Activated CD8-positive, alpha-beta memory T cell treated with anti-CD3 and anti-CD28 coated beads for 24 hours (primary cell): Measurements from ENCODE around the gene ADORA3.
"Not testable (repeated sequence)": the region's sequence is repeated elsewhere in the genome, so short reads cannot be mapped to it uniquely, and the experiment has no call there.

Source experiments
- DNase-seq: peaks from one replicate; pipeline ENCODE4 v3.0.0-alpha.2; 2020

The ADORA3 gene

DNA sequence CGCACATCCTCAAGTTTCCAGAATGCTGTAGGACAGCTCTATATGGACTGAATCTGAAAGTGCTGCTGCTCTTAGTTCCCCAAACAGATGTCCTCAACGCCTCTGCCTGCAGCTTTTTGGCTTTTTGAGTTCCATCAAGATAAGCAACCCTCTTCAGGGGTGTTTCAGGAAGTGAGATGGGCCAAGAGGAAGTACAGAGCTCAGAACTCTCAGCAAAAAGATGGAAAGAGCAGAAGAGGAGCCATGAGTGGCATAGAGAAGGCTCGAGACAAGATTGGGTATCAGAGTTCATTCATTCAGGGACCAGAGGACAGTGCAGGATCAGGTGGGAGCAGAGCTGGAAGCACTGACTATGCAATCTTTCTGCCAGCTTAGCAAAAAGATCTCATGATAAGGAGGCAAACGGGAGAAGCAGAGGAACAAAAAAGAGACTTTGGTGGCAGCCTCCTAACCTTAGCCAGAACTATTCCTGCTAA, at the start of gene ADORA3, which contains the start of gene TMIGD3:
ADORA3 (minus strand) TSS at position 49 of the 476 bp plus-strand sequence. CDS start 279 bp downstream, outside the sequence.
TMIGD3 (minus strand) TSS at position 49 of the 476 bp plus-strand sequence. CDS start 279 bp downstream, outside the sequence.
- no peak for DNase-seq

DNA sequence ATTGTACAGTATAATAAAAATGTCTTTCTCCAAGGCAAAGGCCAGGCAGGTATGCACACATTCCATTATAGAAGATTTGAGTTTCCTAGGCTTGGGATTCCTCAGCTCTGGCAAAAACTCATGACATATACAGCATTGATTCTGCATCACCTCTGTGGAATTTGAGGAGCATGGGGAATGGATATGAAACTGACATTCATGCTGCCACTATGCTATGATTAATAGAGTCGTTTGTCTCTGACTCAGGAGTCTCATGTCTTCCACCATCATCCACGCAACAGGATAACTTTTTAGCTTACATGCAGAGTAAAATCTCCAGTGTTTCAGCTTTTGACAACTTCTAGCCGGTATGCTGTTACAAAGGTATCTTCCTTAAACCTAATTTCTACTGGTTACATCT, 49.8 kb upstream of the ADORA3 start:
- DNase-seq: no peak

DNA sequence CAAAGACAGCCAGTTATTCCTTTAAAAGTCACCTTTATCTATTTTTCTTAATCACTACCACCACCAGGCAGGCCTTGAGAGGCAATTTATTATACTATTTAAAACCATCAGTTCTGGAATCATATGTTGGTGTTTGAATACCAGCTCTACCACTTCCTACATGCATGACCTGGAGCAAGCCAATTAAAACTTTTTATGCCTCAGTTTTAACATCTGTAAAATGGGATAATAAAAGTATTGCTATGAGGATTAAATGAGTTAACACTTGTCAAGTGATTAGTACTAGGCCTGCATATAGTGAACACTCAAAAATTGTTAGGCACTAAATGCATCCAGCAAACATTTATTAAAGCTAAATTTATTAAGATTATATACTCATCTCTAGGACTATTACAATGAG, 49.2 kb upstream of the ADORA3 start:
- DNase-seq: no peak

- DNase-seq: no peak
Measured at GRCh38 chr1:111551623-111552411, 48.4 kb upstream of the ADORA3 start.

GRCh38 chr1:111547786-111548185, 44.4 kb upstream of the ADORA3 start:
- not testable (repeated sequence) for DNase-seq

DNA sequence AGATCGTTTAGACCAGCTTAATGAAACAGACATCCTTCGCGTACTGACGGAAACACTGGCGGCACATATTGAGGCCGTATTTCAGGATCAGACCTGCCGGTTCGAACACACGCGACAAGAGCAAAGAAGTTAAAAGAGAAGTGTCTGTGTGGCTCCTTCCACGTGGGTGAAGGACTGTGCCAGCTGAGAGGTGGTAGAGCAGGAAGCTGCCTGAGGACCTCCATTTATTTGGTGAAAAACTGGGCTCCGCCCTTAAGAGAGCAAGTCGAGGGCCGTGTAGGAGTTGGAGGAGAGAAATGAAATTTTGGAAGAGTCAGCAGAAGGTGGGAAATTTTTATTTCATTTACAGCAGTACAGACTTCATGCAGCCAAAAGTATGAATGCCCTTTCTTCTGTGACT, 38.8 kb upstream of the ADORA3 start:
- no peak for DNase-seq

DNA sequence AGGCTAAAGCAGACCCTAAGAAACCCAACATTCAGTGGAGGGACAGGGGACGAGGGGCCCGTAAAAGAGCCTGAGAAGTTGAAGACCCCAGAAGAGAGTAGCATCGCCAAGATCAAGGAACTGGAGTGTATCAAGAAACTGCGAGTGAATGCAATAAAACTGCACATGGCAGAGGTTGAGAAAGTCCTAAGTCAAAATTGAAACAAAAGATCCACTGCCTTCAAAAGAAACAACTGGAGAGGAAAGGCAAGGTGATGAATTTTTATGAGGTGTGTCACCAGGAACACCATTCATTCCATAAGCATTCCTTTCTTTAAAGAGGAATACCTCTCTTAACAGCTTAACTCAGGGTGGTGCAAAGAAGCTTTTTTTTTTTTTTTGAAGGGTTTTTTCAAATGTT, 38.3 kb upstream of the ADORA3 start:
- DNase-seq: no peak

DNA sequence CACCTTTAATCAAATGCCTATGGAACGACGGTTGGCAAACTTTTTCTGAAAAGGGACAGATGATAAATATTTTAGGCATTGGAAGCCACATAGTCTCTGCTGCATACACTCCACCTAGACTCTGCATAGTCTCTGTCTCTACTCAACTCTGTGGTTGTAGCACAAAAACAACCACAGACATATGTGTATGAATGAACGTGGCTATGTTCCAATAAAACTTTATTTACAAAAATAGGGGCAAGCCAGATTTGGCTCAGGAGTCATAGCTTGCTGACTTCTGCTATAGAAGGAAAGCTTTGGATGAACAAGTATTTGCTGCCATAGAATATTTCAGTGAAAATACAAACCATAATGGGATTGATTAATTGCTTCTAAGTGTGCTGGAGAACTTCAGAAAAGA, 37.5 kb upstream of the ADORA3 start:
- DNase-seq: no peak

DNA sequence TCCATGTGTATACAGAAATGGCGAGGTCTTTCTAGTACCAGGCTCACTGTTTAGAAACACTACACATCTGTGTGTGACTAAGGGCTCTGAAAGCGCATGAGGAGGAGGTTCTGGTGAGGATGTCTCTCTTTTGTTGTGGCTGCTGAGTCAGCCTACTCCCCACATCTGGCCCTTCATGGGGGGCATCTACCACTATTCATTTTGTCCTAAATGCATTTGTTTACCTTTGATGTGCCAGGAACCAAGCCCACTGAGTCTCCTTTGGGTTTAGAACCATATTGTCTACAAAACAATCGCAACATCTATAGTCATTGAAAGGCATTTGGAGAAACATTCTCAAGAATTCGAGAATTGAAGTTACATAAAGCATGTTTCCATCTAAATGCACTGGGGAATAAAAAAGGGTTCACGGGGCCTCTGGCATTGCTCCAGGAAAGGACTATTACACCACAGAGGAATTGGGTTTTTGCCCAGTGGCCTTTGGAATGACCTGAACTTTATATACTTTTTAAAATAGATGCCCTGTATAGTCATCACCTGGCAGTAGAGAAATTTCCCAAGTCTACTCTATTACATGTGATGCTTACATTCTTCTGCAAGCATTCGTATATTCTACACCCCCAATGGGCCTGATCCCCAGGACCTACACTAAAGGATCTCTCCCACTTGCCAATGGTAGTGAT, 35.1 kb upstream of the ADORA3 start:
- DNase-seq: no peak

- no peak for DNase-seq
Measured at GRCh38 chr1:111535256-111536191, 32.1 kb upstream of the ADORA3 start.

- no peak for DNase-seq
Measured at GRCh38 chr1:111520053-111520452, 16.6 kb upstream of the ADORA3 start.

DNA sequence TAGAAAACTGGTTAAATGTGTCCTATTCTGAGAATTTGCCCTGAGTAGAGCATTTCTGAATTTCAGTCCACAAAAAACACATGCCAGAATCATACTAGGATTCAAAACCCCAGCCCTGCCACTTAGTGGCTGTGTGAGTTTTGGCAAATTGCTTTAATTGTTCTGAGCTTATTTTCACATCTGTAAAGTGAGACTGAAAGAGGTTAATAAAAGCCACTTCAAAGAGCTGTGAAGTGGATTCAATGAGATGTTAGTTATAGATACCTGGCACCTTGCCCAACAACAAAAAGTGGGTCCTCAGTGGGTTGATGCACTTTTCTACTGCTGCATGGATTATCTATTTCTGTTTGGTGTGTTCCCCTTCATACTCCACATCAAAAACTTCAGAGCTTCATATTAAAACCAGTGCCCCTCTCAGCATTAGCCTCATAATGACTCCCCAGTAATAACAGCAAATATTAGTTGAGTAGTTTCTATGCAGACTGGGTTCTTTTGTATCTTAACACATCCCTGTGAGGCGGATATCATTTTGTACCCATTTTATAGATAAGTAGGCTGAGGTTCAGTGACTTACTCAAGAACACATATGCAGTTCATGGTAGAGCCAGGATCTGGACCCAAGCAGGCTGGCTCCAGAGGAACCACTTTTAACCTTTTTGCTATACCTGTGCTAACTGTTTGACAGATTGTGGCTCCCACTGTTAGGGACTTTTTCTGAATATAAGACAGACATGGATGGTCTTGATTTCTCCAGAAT, 14.2 kb upstream of the ADORA3 start:
- DNase-seq: no peak

GRCh38 chr1:111516005-111516535, 12.6 kb upstream of the ADORA3 start:
- DNase-seq: peak; percentile 74

DNA sequence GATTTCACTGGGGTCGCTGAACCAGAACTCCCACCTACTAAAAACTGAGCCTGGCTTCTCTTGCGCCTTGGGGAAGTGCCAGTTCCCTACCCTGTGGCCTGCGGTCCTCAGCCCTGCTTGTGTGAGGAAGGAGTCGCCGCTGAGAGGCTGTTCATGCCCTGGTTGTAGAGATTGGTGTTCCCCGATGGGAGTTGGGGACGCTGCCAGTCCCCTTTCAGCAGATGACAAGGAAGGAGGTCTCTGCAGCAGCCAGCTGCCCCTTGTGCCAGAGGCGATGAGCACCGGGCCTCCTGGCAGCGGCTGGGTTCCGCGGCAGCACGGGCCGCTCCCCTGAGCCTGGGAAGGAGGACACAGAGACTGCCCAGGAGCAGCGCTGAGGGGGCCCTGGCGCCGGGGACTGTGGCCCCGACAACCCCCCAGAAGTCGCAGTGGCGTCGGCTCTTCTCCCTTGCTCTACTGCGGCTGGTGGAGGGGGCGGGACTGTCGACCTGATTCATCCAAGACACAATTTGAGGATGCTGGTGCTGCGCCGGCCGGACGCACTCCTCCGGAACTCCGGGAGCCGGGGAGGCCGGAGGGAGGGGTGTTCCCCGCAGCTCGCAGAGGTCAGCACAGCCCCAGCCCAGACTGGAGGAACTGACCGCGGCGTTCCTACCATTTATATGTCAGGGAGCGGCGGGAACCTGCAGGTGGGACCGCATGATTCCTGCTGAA, 12.0 kb upstream of the ADORA3 start:
- peak; percentile 71 for DNase-seq

- no peak for DNase-seq
Measured at GRCh38 chr1:111513410-111514020, 10.1 kb upstream of the ADORA3 start.

GRCh38 chr1:111512931-111513330, 9.5 kb upstream of the ADORA3 start:
- DNase-seq: no peak

DNA sequence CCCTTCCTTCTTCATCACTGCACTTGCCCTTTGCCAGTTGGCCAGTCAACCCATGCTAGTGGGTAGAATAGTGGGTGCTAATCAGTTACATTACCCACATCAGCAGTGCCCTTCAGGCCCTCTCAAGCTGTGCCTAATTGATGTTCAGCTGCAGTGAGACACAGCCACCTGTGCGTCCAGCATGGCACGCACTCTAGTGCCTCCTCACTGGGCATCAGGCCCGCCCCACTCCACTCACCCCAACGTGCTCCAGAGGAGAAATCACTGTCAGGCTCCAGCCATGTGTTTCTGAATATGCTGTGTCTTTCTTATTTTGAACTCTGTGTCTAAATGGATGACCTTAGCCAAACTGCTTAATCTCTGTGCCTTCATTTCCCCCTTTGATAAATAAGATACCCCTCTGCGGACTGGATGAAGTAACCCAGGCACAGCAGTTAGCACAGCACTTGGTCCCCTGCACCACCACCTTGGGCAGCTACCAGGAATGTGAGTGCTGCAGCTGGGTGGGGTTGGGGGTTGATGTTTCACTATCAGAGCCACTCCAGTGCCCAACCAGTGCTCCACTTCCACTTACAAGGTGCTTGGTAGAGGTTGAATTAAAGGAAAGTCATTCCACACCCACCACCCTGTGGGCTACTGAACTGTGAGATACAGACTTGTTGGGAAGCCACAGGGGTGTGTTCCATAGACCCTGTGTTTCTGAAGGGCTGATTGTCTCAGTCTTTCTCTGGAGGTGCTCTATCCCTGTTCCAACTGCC, 8.9 kb upstream of the ADORA3 start:
- no peak for DNase-seq

GRCh38 chr1:111511370-111511769, 7.9 kb upstream of the ADORA3 start:
- DNase-seq: no peak

GRCh38 chr1:111509997-111510375, 6.6 kb upstream of the ADORA3 start:
- no peak for DNase-seq
